ENCODE measurements around the gene TNNT3.

The TNNT3 gene

DNA sequence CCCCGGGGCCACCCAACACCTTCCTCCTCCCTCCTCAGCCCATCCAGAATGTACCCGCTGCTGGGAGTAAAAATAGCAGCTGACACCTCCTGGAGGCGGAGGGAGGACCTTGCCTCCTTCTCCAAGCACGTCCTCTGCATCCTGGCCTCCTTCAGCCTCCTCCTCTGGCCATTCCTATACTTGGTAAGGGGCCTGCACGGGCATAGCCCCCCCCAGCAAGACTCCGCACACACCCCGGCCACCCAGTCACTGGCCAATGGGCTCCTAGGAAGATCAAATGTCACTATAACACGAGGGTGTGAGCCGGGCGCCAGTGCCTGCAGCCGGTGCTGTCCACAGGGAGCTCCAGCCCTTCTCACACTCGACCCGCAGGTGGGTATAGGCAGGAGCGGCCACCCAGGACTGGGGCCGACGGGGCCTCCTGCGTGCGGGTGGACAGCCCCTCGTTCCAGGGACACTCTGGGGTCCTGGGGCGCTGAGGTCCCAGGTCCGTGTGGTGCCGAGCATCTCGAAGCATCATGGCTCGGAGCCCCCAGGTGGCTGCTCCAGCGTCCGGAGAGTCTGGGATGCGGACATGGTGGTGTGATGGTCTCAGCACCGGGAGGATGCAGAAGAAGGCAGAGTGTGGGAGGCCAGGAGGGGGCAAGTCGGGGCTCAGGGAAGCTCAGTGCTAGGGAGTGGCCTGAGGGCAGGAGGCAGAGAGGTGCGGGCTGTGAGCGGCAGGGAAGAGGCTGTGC is at the start of gene TNNT3:
Gene TNNT3 (plus strand): TSS at position 313 of the 737 bp plus-strand sequence. CDS start 3,172 bp downstream, outside the sequence.
- TF ChIP-seq NFRKB (IDR thresholded peaks at IDR 0.05) (no peak), ARNT (IDR thresholded peaks at IDR 0.05) (no peak), ELF4 (IDR thresholded peaks at IDR 0.05) (no peak), CTBP1 (IDR thresholded peaks at IDR 0.05; ENCODE audit: borderline replicate concordance) (no peak), SP1 (IDR thresholded peaks at IDR 0.05) (no peak), LEF1 (IDR thresholded peaks at IDR 0.05; ENCODE audit: borderline replicate concordance) (no peak), HDGF (IDR thresholded peaks at IDR 0.05; ENCODE audit: borderline replicate concordance) (no peak), FOXM1 (IDR thresholded peaks at IDR 0.05; ENCODE audit: borderline replicate concordance) (no peak), ZNF384 (IDR thresholded peaks at IDR 0.05) (no peak), FOXA1 (IDR thresholded peaks at IDR 0.05) (no peak), TARDBP (IDR thresholded peaks at IDR 0.05) (no peak), SUZ12 (IDR thresholded peaks at IDR 0.05) (no peak), FOXK2 (IDR thresholded peaks at IDR 0.05) (no peak), L3MBTL2 (conservative IDR thresholded peaks at IDR 0.05) (no peak), BHLHE40 (IDR thresholded peaks at IDR 0.05; ENCODE audit: borderline replicate concordance) (no peak)
- TF ChIP-seq, protein P1, sequence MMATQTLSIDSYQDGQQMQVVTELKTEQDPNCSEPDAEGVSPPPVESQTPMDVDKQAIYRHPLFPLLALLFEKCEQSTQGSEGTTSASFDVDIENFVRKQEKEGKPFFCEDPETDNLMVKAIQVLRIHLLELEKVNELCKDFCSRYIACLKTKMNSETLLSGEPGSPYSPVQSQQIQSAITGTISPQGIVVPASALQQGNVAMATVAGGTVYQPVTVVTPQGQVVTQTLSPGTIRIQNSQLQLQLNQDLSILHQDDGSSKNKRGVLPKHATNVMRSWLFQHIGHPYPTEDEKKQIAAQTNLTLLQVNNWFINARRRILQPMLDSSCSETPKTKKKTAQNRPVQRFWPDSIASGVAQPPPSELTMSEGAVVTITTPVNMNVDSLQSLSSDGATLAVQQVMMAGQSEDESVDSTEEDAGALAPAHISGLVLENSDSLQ (IDR thresholded peaks at IDR 0.05), result no peak
- no peak for DNase-seq (ENCODE audit: extremely low spot score)
- POLR2A ChIA-PET, result no interaction called here
- CTCF ChIA-PET, result interaction anchor here (0.6 kb wide), 1 partner anchor 37 kb away, joined by 3 read pairs; no protein-coding TSS in a partner anchor

DNA sequence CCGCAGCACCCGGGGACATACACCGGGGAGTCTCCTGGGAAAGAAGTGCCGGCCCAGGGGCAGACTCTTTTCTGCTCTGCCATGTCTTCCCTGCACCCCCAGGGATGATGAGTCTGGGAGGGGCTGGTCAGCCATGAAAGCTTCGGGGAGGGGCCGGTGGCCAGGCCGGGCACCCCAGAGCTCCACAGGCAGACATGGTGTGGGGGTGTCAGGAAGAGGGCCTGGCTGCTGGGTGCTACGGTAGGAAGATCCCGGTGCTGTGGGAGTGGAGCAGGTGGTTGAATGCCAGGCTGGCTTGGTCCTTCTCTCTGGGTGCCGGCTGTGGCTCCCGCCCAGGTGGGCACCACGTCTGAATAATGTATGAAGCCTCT is 49.2 kb upstream of the TNNT3 start:
- CTCF ChIA-PET, result interaction anchor here (1.0 kb wide), 1 partner anchor 177 kb away, joined by 3 read pairs; no protein-coding TSS in a partner anchor
- no peak for DNase-seq (ENCODE audit: extremely low spot score)
- POLR2A ChIA-PET, result no interaction called here
- TF ChIP-seq NFRKB (IDR thresholded peaks at IDR 0.05) (no peak), FOXK2 (IDR thresholded peaks at IDR 0.05) (no peak), SUZ12 (IDR thresholded peaks at IDR 0.05) (no peak), ARNT (IDR thresholded peaks at IDR 0.05) (no peak)
- TF ChIP-seq, protein P1 (IDR thresholded peaks at IDR 0.05), result no peak

DNA sequence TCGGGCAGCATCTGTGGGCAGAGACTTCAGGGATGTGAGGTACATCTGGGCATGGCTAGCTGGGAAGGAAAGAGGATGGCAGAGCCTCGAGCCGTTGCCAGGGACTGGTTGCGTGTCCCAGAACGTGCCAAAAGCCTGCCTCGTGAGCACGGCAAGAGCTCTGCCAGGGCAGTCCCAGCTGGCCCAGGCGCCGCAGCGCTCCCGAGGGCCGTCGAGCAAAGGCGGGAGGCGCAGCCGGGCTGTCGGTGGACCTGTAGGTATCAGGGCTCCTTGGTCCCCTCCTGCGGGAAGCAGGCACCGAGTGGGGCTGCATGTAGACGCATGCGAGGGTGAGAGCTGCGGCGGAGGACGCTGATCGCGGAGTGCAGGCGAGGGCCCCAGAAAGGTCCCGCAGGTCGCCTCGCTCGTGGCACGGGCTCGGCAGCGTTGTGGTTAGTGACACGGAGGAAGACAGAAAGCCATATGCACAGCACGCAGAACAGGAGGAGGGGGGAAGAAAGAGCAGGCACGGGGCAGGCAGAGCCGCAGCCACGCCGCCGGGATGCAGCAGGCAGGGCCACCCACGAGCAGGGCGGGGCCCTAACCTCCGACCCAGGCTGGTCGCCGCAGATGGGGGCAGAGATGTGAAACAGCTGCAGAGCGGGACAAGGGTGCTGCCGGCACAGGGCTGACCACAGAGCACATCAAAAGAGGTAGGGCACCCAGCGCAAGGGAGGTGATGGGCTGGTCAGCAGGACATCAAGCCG is 48.6 kb upstream of the TNNT3 start:
- CTCF ChIA-PET, result interaction anchor here (0.7 to 1.0 kb wide), 2 partner anchors 130 to 177 kb away, joined by 3 read pairs; no protein-coding TSS in a partner anchor
- TF ChIP-seq FOXA1 (IDR thresholded peaks at IDR 0.05) (no peak), SP1 (IDR thresholded peaks at IDR 0.05) (no peak), FOXM1 (IDR thresholded peaks at IDR 0.05; ENCODE audit: borderline replicate concordance) (no peak), HDGF (IDR thresholded peaks at IDR 0.05; ENCODE audit: borderline replicate concordance) (no peak), BHLHE40 (IDR thresholded peaks at IDR 0.05; ENCODE audit: borderline replicate concordance) (no peak), ELF4 (IDR thresholded peaks at IDR 0.05) (no peak), L3MBTL2 (conservative IDR thresholded peaks at IDR 0.05) (no peak), CTBP1 (IDR thresholded peaks at IDR 0.05; ENCODE audit: borderline replicate concordance) (no peak), TARDBP (IDR thresholded peaks at IDR 0.05) (no peak), LEF1 (IDR thresholded peaks at IDR 0.05; ENCODE audit: borderline replicate concordance) (no peak), ZNF384 (IDR thresholded peaks at IDR 0.05) (no peak), SUZ12 (IDR thresholded peaks at IDR 0.05) (no peak), NFRKB (IDR thresholded peaks at IDR 0.05) (no peak)
- TF ChIP-seq, protein P1 (IDR thresholded peaks at IDR 0.05), result no peak
- POLR2A ChIA-PET, result no interaction called here
- no peak for DNase-seq (ENCODE audit: extremely low spot score)

DNA sequence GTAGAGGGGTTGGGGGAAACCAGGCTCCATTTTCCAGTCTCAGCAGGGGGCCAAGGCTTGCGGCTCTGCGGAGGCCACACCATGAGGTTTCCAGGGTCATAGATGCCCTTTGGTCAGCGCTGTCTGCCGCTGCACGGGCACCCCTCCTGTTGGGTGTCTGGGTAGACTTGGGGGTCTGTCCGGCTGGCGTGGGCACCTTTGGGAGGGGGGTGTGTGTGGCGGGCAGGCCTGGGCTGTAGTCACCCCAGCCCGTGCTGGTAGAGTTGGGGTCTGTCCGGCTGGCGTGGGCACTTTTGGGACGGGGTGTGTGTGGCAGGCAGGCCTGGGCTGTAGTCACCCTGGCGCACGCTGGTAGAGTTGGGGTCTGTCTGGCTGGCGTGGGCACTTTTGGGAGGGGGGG is 48.0 kb upstream of the TNNT3 start:
- POLR2A ChIA-PET, result no interaction called here
- TF ChIP-seq ARNT (IDR thresholded peaks at IDR 0.05) (no peak), TARDBP (IDR thresholded peaks at IDR 0.05) (no peak), NFRKB (IDR thresholded peaks at IDR 0.05) (no peak), CTBP1 (IDR thresholded peaks at IDR 0.05; ENCODE audit: borderline replicate concordance) (no peak), SP1 (IDR thresholded peaks at IDR 0.05) (no peak), FOXM1 (IDR thresholded peaks at IDR 0.05; ENCODE audit: borderline replicate concordance) (no peak), FOXA1 (IDR thresholded peaks at IDR 0.05) (no peak), FOXK2 (IDR thresholded peaks at IDR 0.05) (no peak), LEF1 (IDR thresholded peaks at IDR 0.05; ENCODE audit: borderline replicate concordance) (no peak), HDGF (IDR thresholded peaks at IDR 0.05; ENCODE audit: borderline replicate concordance) (no peak), SUZ12 (IDR thresholded peaks at IDR 0.05) (no peak), BHLHE40 (IDR thresholded peaks at IDR 0.05; ENCODE audit: borderline replicate concordance) (no peak), ZNF384 (IDR thresholded peaks at IDR 0.05) (no peak), ELF4 (IDR thresholded peaks at IDR 0.05) (no peak), L3MBTL2 (conservative IDR thresholded peaks at IDR 0.05) (no peak)
- TF ChIP-seq, protein P1 (IDR thresholded peaks at IDR 0.05), result no peak
- CTCF ChIA-PET, result no interaction called here
- DNase-seq (ENCODE audit: extremely low spot score), result no peak

Data from HEK293T (cell line).